Smooth muscle cell (in vitro differentiated cells): ENCODE results near the gene CRYBG2. TPM values are rescaled to one million over a fixed set of nuclear protein-coding genes. Genes with fewer than 3 reads are reported as not detected.

Experiments used
- DNase-seq: peaks from one replicate; lab custom pipeline; 2025; ENCODE audit not compliant: unreplicated experiment; lab: John Stamatoyannopoulos, UW
- H2AFZ ChIP-seq: fragments of 200-600 bp; sonication (generic); 2 replicates; pipeline ENCODE4 v1.6.0; 2016; ENCODE audit warnings: antibody characterized with exemption, low read depth, mild to moderate bottlenecking
- H3F3A ChIP-seq: fragments of 200-600 bp; sonication (generic); 2 replicates; pipeline ENCODE4 v1.6.0; 2017; ENCODE audit warnings: antibody characterized with exemption, low read depth
- H3K27ac ChIP-seq: fragments of 200-600 bp; sonication (generic); 2 replicates; pipeline ENCODE4 v1.5.1; 2016; ENCODE audit warnings: low read depth, mild to moderate bottlenecking
- H3K27me3 ChIP-seq: fragments of 200-600 bp; sonication (generic); 2 replicates; pipeline ENCODE4 v1.6.1; 2016; ENCODE audit warnings: low read depth, mild to moderate bottlenecking
- H3K36me3 ChIP-seq: fragments of 200-600 bp; sonication (generic); 2 replicates; pipeline ENCODE4 v1.5.1; 2016; ENCODE audit warnings: low read depth
- H3K4me1 ChIP-seq: fragments of 200-600 bp; sonication (generic); 2 replicates; pipeline ENCODE4 v1.5.1; 2016; ENCODE audit warnings: low read depth
- H3K4me2 ChIP-seq: fragments of 200-600 bp; sonication (generic); 2 replicates; pipeline ENCODE4 v1.6.0; 2016; ENCODE audit warnings: mild to moderate bottlenecking
- H3K4me3 ChIP-seq: fragments of 200-600 bp; sonication (generic); 2 replicates; pipeline ENCODE4 v1.5.1; 2016; ENCODE audit warnings: mild to moderate bottlenecking
- H3K79me2 ChIP-seq: fragments of 200-600 bp; sonication (generic); 2 replicates; pipeline ENCODE4 v1.6.0; 2016; ENCODE audit warnings: low read depth, mild to moderate bottlenecking
- H3K9ac ChIP-seq: fragments of 200-600 bp; sonication (generic); 2 replicates; pipeline ENCODE4 v1.6.0; 2016; ENCODE audit warnings: low read depth
- H3K9me3 ChIP-seq: fragments of 200-600 bp; sonication (generic); replicated peaks from 2 replicates; pipeline ENCODE4 v1.5.1; 2016; ENCODE audit warnings: low read depth
- H4K20me1 ChIP-seq: fragments of 200-600 bp; sonication (generic); 2 replicates; pipeline ENCODE4 v1.6.0; 2016; ENCODE audit warnings: low read depth
- CTCF ChIP-seq: fragments of 200-600 bp; sonication (generic); IDR thresholded peaks from 2 replicates; pipeline ENCODE4 v1.5.1; 2017; ENCODE audit warnings: borderline replicate concordance, mild to moderate bottlenecking, antibody characterized with exemption; ENCODE audit not compliant: insufficient read depth, poor library complexity, severe bottlenecking
- WGBS: methylation state at CpG from one replicate; pipeline ENCODE4 v1.1.7; 2016; ENCODE audit warnings: low lambda C conversion rate; 5-methylcytosine and 5-hydroxymethylcytosine counted together
- polyA plus RNA-seq: library from polyadenylated mRNA; unstranded; fragments of >200 nt; fragmentation: Nextera tagmentation; extraction: Ambion mirVana; gene quantifications from 2 replicates; pipeline ENCODE4 v1.2.1, GENCODE V29; 2016
- total RNA-seq: library from RNA; depleted of rRNA; stranded (reverse); fragments of >200 nt; gene quantifications from 2 replicates; pipeline ENCODE4 v1.2.3, GENCODE V29; 2014

CRYBG2 gene
- total and polyA plus RNA-seq, 2 experiments from 2014 or later = 4.1 to 9.5 TPM

GRCh38 chr1:26280333-26281042 lies 73.4 kb downstream of the CRYBG2 start:
- Histone ChIP-seq H3K4me2 (peak overlapping the region; percentile 94), H3K36me3 (no peaks in the 10 kb centered on the region), H3K9me3 (no peaks in the 10 kb centered on the region), H4K20me1 (peaks cover 38% of the 10 kb centered on the region), H3K27ac (peak overlapping the region; percentile 96), H3K4me3 (peak overlapping the region; percentile 67), H2AFZ (no peak overlapping the region), H3F3A (peaks cover 43% of the 10 kb centered on the region), H3K4me1 (peaks cover 61% of the 10 kb centered on the region), H3K79me2 (no peaks in the 10 kb centered on the region), H3K9ac (peak overlapping the region; percentile 89), H3K27me3 (no peaks in the 10 kb centered on the region)
- no peak for TF ChIP-seq CTCF
- no peak for DNase-seq
- 38% methylated on average over 16 of the region's 20 CpGs for WGBS

GRCh38 chr1:26279456-26280332 lies 74.2 kb downstream of the CRYBG2 start, which contains the start of gene SH3BGRL3:
TSS of gene SH3BGRL3 (plus strand) at chr1:26280086. CDS start at chr1:26280156, 70 bp downstream.
- H3K9me3 ChIP-seq = no peaks in the 10 kb centered on the region
- peaks cover 57% of the 10 kb centered on the region for H3K4me1 ChIP-seq
- no peak within 1 kb of the TSS for H2AFZ ChIP-seq
- H3K4me3 ChIP-seq = peak within 1 kb of the TSS; percentile 67
- peak within 1 kb of the TSS; percentile 94 for H3K4me2 ChIP-seq
- H3K79me2 ChIP-seq = no peaks in the 10 kb centered on the region
- no peaks in the 10 kb centered on the region for H3K36me3 ChIP-seq
- H4K20me1 ChIP-seq = peaks cover 38% of the 10 kb centered on the region
- peak; percentile 65 for DNase-seq
- peak within 1 kb of the TSS; percentile 89 for H3K9ac ChIP-seq
- 4% methylated on average over 48 of the region's 66 CpGs for WGBS
- peaks cover 49% of the 10 kb centered on the region for H3F3A ChIP-seq
- TF ChIP-seq CTCF = peak; percentile 43
- peak within 1 kb of the TSS; percentile 96 for H3K27ac ChIP-seq
- no peaks in the 10 kb centered on the region for H3K27me3 ChIP-seq

- no peak for TF ChIP-seq CTCF
- H2AFZ ChIP-seq = no peak overlapping the region
- no peaks in the 10 kb centered on the region for H3K79me2 ChIP-seq
- no peaks in the 10 kb centered on the region for H3K36me3 ChIP-seq
- H3K27ac ChIP-seq = peak overlapping the region; percentile 96
- H3K4me3 ChIP-seq = peak overlapping the region; percentile 67
- peaks cover 53% of the 10 kb centered on the region for H3F3A ChIP-seq
- no peaks in the 10 kb centered on the region for H3K27me3 ChIP-seq
- H3K4me2 ChIP-seq = peak overlapping the region; percentile 94
- peaks cover 34% of the 10 kb centered on the region for H4K20me1 ChIP-seq
- 50% methylated on average over 9 of the region's 9 CpGs for WGBS
- DNase-seq = no peak
- peak overlapping the region; percentile 89 for H3K9ac ChIP-seq
- H3K9me3 ChIP-seq = no peaks in the 10 kb centered on the region
- peaks cover 57% of the 10 kb centered on the region for H3K4me1 ChIP-seq
Measured at GRCh38 chr1:26278724-26279455, 75.0 kb downstream of the CRYBG2 start.
